ENCODE measurements around the gene LTBP1. TPM values are rescaled to one million over a fixed set of nuclear protein-coding genes. Genes with fewer than 3 reads are reported as not detected.

The LTBP1 gene
- total RNA-seq, 6 experiments from 2014 or later = 260 to 409 (median 335) TPM

DNA sequence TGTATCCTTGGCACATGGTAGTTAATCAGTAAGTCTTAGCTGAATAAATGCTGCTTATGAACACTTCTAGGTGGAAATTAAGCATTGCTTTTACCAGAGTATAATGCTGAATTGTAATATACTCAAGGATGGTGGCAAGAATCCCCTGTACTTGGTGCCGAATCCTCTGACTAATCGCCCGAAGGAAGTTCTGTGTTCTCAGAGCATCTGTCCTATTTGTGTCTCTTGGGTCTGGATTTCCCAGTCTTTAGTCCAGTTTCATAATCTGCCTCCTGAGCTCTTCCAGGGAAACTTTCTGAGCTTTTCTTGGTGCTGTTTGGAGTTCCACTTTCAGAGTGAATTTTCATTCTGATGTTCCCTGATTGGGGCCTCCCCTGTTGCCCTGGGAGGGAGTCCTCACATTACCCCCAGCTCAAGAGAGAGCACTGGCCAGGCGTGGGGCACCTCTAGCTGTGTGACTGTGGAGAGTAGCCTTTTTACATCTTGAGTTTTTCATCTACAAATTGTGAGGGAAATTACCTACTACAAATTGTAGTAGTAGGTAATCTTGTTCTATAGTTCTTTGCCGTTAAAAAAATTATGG lies 144.9 kb downstream of the LTBP1 start:
- peaks cover 4% of the 10 kb centered on the region; the same call in 1 of the 2 replicates for H3K4me1 Mint-ChIP-seq (ENCODE audit: low read depth)
- no peak for TF ChIP-seq CTCF (IDR thresholded peaks at IDR 0.05)
- peaks cover 4% of the 10 kb centered on the region for H3K27me3 Mint-ChIP-seq (ENCODE audit: insufficient read depth)
- H3K36me3 Mint-ChIP-seq (ENCODE audit: low read depth) = peaks cover 11% of the 10 kb centered on the region
- no peak for DNase-seq
- no peak overlapping the region for H3K27ac Mint-ChIP-seq
- peaks cover 12% of the 10 kb centered on the region for H3K9me3 Mint-ChIP-seq
- H3K4me3 Mint-ChIP-seq = no peak overlapping the region

DNA sequence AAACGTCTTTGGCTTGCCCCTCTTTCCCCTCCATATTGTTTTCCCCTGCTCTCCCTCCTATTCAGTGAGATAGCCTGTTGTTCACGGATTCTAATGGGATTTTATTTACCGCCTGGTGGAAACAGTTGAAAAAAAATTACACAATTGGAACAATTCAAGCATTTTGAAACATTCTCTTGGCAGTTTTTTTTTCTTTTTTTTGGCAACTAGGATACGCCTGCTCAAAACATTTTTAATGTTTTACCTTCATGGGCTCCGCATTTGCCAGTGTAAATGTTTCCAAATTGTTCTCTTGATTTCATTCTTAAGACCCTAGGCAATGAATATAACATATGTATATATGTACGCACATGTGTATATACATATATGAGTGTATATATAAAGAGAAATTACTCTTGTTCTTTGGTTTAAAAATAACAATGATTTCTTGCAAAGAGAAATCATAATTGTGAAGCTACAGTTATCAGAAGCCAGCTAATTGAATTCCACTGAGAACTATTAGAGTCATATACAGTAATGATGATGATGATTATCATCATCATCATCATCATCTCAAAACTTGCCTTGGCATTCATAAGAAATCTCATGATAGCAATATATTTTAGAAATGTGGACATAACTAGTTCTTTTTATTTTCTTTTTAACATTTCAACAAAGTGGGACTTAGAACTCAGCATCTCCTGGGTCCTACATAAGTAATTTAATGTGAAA lies 146.7 kb downstream of the LTBP1 start:
- no peak for TF ChIP-seq CTCF (IDR thresholded peaks at IDR 0.05)

GRCh38 chr2:33094303-33094702 lies 147.6 kb downstream of the LTBP1 start:
- peaks cover 12% of the 10 kb centered on the region for H3K9me3 Mint-ChIP-seq
- peaks cover 4% of the 10 kb centered on the region for H3K27me3 Mint-ChIP-seq (ENCODE audit: insufficient read depth)
- no peak overlapping the region for H3K27ac Mint-ChIP-seq
- DNase-seq = no peak
- H3K36me3 Mint-ChIP-seq (ENCODE audit: low read depth) = peaks cover 11% of the 10 kb centered on the region
- no peak overlapping the region for H3K4me3 Mint-ChIP-seq
- no peak for TF ChIP-seq CTCF (IDR thresholded peaks at IDR 0.05)
- no peaks in the 10 kb centered on the region for H3K4me1 Mint-ChIP-seq (ENCODE audit: low read depth)

More for the DNA sequence above, 146.7 kb downstream of the LTBP1 start:
- peaks cover 11% of the 10 kb centered on the region for H3K36me3 Mint-ChIP-seq (ENCODE audit: low read depth)
- no peaks in the 10 kb centered on the region for H3K4me1 Mint-ChIP-seq (ENCODE audit: low read depth)
- no peak overlapping the region for H3K4me3 Mint-ChIP-seq
- H3K27me3 Mint-ChIP-seq (ENCODE audit: insufficient read depth) = peaks cover 4% of the 10 kb centered on the region
- DNase-seq = no peak
- H3K27ac Mint-ChIP-seq = no peak overlapping the region
- peaks cover 12% of the 10 kb centered on the region for H3K9me3 Mint-ChIP-seq

- Mint-ChIP-seq H3K27ac (no peak overlapping the region), H3K36me3 (ENCODE audit: low read depth) (peaks cover 10% of the 10 kb centered on the region), H3K27me3 (ENCODE audit: insufficient read depth) (no peaks in the 10 kb centered on the region; the same call in 1 of the 2 replicates), H3K4me3 (no peak overlapping the region), H3K4me1 (ENCODE audit: low read depth) (peaks cover 19% of the 10 kb centered on the region), H3K9me3 (peaks cover 10% of the 10 kb centered on the region)
- TF ChIP-seq CTCF (IDR thresholded peaks at IDR 0.05) = no peak
- no peak for DNase-seq
These were observed 153.2 kb downstream of the LTBP1 start for GRCh38 chr2:33099989-33100388.

DNA sequence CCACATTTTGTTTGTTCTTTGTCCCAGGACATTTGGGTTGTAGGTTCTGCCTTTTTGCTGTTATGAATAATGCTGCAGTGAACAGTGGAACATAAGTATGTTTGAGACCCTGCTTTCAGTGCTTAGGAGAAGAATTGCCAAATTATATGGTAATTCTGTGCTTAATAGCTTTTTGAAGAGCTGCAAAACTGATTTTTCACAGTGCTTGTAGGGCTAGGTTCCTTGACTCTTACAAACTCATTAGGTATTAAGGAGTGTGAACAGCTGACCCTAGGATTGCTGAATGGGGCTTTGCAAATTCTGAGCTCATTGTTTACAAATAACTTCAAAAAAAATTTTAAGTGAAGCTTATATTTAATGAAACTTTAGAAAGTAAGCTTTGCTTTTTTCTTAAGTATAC lies 154.2 kb downstream of the LTBP1 start:
- Mint-ChIP-seq H3K36me3 (ENCODE audit: low read depth) (peaks cover 2% of the 10 kb centered on the region), H3K4me3 (no peak overlapping the region), H3K4me1 (ENCODE audit: low read depth) (peaks cover 28% of the 10 kb centered on the region), H3K9me3 (peaks cover under 1% of the 10 kb centered on the region), H3K27me3 (ENCODE audit: insufficient read depth) (no peaks in the 10 kb centered on the region; the same call in 1 of the 2 replicates), H3K27ac (no peak overlapping the region)
- no peak for TF ChIP-seq CTCF (IDR thresholded peaks at IDR 0.05)
- DNase-seq = no peak

All from HFFc6 (cell line).